NCI-H2171 (cell line): ENCODE results near the gene SLITRK4.

Source experiments
- DNase-seq: peaks from one replicate; lab custom pipeline; 2025; lab: John Stamatoyannopoulos, UW

SLITRK4 gene, protein sequence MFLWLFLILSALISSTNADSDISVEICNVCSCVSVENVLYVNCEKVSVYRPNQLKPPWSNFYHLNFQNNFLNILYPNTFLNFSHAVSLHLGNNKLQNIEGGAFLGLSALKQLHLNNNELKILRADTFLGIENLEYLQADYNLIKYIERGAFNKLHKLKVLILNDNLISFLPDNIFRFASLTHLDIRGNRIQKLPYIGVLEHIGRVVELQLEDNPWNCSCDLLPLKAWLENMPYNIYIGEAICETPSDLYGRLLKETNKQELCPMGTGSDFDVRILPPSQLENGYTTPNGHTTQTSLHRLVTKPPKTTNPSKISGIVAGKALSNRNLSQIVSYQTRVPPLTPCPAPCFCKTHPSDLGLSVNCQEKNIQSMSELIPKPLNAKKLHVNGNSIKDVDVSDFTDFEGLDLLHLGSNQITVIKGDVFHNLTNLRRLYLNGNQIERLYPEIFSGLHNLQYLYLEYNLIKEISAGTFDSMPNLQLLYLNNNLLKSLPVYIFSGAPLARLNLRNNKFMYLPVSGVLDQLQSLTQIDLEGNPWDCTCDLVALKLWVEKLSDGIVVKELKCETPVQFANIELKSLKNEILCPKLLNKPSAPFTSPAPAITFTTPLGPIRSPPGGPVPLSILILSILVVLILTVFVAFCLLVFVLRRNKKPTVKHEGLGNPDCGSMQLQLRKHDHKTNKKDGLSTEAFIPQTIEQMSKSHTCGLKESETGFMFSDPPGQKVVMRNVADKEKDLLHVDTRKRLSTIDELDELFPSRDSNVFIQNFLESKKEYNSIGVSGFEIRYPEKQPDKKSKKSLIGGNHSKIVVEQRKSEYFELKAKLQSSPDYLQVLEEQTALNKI

GRCh38 chrX:143635915-143636314, at the start of gene SLITRK4:
TSS of gene SLITRK4 (minus strand) at chrX:143636101. CDS start at chrX:143631108, 4,993 bp downstream.
- DNase-seq, result no peak

DNA sequence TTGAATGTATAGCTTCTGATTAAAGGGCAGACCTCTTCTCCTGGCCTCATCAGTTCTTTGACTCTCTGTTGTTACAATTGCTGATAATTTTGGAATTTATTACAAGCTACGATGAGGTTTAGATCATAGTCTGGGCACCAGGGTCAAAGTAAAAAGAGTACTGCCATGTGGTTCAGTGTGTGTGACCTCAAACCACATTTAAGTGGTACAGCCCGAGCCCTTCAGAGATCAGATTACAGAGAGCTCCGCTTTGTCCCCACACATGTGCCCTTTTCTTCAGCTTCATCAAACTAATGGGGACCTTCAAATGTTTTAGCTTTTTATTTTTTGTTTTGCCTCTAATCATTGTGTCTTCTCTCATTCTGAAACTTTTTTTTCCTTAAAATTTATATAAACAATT, 47.6 kb upstream of the SLITRK4 start:
- no peak for DNase-seq

- no peak for DNase-seq
Observed at GRCh38 chrX:143674926-143675325, 39.0 kb upstream of the SLITRK4 start.

DNA sequence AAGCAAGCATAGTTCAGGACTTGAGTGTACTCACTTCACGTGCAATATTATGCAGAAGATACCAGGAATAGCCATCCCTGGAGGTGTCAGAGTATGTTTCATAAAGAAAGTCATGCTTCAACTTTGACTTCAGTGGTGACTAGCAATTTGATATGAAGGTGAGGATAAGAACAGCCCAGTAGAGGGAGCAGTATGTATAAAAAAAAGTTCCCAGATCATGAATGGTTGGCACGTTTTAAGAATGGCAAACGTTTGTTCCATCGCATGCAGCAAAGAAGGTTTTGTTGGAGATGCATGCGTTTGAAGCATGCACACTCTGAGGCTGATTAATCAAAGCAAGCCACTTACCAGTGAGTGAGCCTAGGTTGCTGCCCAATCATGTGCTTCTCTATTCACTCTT, 33.5 kb upstream of the SLITRK4 start:
- no peak for DNase-seq

- no peak for DNase-seq
Observed at GRCh38 chrX:143664302-143664701, 28.4 kb upstream of the SLITRK4 start.

DNA sequence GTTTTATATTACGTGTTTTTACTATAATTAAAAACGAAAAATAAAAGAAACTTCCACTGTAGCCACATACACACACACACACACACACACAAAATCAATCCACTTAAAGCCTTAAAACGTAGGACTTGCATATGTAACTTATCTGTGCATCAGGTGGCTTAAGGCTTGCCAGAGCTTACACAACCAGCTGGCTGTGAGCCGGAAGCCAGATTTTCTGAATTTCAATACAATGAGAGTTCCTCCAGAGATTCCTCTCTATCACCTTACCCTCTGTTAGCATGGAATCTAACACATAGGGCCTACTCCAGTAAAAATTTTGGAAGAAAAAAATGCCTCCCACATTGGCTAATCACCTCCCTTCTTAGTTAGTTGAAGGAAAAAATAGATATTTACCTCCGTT, 27.9 kb upstream of the SLITRK4 start:
- DNase-seq, result no peak

- no peak for DNase-seq
Observed at GRCh38 chrX:143661286-143661685, 25.4 kb upstream of the SLITRK4 start.

GRCh38 chrX:143648705-143649104, 12.8 kb upstream of the SLITRK4 start:
- DNase-seq, result no peak

DNA sequence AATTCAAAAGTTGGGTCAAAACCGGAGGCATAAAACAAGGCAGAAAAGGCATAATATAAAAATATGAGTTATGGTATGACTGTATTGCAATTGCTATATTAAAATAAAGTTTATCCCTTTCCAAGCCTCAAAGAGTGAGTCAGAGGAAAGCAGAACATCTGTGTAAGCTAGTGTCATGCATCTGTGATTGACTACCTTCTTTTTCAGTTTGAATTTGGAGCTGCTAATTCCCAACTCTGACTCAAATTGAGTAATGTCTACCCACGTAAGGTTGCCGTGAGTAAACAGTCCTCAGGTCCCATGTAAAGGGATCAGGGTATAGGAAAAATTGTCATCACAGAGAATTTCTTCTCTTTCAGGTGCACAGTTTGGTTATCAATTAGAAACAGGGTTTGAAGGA, 6.5 kb upstream of the SLITRK4 start:
- no peak for DNase-seq

- DNase-seq, result no peak
Observed at GRCh38 chrX:143636831-143637230, 930 bp upstream of the SLITRK4 start.

DNA sequence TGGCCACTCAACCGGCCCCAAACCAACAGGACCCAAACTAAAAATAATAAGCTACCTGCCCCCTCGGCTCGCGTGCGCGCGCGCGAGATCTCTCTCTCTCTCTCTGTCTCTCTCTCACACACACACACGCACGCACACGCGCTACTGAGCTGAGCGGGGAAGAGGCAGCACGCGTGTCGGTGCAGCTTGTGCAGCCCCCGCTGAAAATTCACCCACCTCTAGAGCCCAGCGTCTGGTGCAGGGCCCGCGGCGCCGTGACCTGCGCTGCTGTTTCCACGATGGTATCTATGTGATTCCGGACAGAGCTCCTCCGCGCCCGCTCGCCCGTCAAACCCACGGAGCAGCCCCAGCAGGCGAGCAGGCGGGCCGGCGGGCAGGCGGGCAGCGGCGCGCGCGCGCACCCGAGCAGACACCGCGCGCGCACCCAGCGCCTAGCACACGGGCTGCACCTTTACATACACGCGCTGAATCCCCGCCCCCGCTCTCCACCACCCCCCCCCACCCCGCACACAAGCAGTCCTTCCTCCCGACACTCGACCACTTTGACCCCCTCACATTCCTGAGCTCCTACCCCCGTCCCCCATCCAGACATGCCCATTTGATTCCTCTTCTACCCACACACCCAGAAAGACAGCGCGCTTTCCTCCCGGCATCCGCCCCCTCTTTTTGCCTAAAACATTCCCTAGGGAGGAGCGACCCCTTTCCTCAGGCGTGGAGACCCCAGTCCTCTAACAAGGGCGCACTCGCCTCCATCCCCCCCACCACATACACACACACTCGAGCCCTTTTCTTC, 1.0 kb downstream of the SLITRK4 start:
- DNase-seq, result no peak

GRCh38 chrX:143634309-143634662, 1.6 kb downstream of the SLITRK4 start:
- DNase-seq, result no peak

DNA sequence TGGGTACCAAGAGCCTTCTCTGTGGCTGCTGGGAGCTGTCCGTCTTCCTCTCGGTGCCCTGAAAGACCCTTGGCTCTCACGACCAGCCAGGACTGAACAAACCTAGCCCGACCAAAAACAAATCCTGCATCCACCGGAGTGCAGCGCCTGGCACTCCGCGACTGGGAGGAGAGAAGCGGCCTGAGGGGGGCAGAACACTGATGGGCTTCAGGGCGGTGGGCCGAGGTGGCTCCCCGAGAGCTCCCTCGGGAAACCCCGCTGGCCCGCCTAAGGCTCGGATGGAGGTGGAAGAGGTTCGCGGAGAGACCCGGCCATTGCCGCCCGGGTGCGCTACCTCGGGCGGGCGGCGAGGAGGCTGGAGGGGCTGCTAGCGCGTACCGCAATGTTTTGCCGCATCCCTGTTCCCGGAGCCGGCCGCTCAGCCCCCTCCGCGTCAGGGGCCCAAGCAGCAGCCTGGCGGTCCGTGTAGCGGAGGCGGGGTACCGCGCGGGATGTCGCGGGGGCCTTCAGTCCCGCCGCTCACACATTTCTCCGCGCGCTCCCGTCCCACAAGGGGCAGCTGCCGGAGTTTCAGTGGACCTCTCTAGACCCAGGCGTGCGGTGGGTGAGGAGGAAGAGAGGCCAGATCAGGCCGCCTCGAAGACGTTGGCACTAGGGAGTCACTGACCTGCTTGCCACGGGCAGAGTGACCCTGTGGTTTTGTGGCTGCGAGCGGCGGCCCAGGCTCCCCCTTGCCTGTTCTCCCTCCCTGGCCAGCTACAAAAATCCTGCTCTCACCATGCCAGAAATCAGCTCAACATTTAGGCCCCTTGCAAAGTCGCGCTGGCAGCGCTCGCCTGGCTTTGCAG, 2.2 kb downstream of the SLITRK4 start:
- DNase-seq, result no peak

DNA sequence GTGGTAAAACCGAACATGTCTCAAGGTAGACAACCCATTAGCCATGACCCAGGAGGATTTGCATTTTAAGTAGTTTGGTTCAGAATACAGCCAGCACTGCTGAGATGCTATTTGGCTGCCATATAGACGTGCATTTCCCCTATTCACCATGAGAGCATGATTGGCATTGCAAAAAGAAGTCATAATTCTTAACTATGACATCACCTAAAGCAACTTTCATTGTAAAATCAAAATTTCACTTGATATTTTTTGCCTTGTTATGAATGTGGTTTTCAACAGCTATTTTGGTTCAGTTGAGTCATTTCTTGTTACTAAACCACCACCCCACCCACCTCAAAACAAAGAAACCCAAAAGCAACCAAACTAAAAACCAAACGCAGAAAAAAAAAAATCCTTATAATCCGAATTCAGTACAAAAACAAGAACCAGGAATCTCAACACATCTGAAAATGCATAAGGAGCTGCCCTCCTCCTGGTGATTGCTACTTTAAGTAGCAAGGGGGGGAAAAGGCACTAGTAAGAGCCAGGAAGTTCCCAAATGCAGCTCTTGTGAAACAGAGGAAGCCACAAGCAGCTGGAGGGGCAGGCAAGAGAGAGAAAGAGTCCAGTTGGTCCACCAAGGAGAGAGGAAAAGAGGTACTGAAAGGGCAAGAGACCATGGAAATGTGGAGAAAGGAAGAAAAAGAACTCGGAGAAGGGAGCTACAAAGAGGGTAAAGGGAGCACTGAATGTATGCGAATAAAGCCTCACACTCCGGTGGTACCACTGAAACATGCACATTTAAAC, 3.1 kb downstream of the SLITRK4 start:
- DNase-seq, result no peak

GRCh38 chrX:143623657-143624056, 12.2 kb downstream of the SLITRK4 start:
- no peak for DNase-seq

GRCh38 chrX:143621276-143621675, 14.6 kb downstream of the SLITRK4 start:
- no peak for DNase-seq

GRCh38 chrX:143615851-143616250, 20.1 kb downstream of the SLITRK4 start:
- no peak for DNase-seq

DNA sequence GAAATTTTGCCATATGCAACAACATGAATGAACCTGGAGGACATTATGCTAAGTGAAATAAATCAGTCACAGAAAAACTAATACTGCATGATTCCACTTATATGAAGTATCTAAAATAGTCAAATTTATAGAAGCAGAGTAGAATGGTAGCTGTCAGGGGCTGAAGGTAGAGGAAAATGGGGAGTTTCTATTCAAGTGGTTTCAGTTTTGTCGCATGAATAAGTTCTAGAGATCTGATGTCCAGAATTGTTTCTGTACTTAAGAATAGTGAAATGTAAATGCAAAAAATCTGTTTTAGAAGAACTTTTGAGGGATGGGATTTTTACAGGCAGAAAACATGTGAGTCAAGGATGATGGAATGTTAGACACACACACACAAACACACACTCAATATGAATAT, 34.1 kb downstream of the SLITRK4 start:
- no peak for DNase-seq

DNA sequence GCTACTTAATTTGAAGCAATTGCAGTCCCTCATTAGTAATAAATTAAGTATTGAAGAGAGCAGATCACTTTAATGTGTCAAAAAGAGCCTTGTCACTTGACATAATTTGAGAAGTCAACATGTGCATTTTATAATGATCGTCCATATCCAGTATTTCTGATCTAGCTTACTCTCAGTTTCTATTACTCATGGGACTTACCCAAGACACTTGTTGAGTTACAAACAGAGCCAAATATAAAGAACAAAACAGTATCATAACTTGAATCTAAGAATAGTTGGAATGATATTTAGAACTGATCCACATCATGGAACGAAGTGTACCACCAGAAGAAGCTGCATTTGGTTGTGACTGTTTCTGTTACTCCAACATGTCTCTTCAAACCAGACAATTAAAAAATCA, 54.7 kb downstream of the SLITRK4 start:
- DNase-seq, result no peak

DNA sequence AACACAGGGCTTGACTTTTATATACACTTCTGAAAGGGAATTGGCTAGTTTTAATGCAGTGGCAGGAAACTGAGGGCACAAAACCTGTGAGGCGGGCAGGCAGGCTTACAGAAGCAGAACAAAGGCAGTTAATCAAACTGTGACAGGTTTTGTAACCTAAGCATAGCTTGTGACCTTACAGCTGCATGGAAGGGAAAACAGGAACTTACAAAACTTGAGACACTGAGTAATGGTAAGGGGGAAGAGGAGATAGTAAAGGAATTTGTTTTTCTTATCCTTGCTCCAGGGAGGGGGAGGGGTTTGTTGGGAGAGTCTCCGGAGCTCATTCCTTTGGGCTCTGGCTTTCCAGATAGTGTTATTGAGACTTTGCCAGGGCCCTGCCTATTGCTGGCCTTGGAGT, 55.6 kb downstream of the SLITRK4 start:
- DNase-seq, result no peak
